HG03103 (cell line): ENCODE results near the gene CRK.
"Not testable (repeated sequence)": the region's sequence is repeated elsewhere in the genome, so short reads cannot be mapped to it uniquely, and the experiment has no call there.

Experiments
- ATAC-seq: cut with Tn5 transposase; IDR thresholded peaks from one replicate; pipeline ENCODE4 v1.9.1; 2021; ENCODE audit warnings: low read depth; ENCODE audit not compliant: unreplicated experiment

Gene CRK

DNA sequence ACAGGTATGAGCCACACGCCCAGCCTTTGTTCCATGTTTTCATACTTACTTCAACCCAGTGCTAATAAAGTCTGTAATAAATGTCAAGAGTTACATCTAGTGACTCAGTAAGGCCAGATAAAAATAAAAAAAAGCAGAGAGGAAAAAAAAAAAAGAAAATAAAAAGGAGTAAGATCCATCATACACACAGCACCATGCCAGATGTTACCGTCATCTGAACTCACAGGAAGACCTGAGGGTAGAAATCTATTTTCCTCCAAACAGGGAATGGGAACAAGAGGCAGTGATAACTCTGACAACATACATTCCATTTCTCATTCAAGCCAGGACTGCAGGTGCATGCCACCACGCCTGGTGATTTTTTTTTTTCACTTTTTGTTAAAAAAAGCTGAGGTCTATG is 20.7 kb downstream of the CRK start:
- ATAC-seq = no peak

DNA sequence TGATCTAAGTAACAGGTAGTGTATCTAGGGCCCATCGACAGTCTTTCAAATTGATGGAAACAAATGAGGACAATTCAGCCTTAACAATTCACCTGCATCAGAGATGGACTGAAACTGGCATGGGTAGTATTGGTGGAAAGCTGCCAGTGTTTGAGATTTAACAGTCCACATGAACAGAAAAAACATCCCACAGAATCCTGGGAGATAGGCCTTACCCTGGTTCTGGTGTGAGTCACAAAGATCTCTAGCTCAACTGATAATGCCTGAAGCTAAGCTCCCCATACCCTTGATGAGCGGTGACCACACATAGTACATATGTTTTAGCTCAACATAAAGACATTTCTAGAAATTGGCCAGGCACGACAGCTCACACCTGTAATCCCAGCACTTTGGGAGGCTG is 21.9 kb downstream of the CRK start:
- ATAC-seq = no peak

DNA sequence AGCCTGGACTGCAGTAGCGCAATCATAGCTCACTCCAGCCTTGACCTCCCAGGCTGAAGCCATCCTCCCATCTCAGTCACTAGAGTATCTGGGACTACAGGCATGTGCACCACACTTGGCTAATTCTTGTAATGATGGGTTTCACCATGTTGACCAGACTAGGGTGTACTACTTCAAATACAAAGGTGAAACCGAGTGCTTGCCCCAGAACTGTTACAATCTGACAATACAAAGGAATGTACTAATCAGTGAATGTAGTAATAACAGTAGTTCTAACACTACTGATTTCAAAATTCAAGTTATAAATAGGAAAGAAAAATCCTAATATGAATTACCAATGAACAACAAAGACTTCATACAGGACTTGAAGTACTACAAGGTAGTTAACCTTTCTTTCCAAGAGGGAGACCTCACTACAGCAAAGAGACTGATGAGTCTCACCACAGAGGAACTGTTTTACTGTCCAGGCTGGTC is 24.4 kb downstream of the CRK start:
- no peak for ATAC-seq

DNA sequence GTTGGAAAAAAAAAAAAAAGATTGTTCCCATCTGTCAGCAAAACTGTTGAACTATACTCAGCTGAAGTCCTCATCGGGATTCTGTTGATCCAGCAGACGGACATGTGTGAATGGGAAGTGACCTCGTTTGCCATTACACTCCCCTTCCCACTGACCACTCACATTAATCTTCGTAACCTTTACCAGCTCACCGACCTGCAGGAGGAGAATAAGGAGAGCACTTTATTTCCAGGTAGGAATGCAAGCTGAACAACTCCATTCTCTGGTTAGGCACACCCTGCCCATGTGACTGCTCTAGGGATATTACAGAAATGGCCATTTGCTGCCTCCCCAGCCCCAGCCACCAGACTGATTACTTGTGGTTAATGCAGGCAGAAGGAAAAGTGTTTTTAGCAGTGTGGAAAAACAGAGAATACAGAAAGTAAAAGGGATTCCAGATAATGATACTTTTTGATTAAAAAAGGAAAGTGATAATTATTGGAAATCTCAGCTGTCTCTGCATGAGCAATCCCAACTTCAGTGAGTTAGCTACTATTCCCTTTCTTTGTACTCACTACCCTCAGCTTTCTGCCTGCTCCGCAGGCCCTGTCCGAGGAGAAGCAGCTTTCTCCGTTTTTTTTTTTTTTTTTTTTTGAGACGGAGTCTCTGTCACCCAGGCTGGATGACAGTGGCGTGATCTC is 32.4 kb downstream of the CRK start:
- no peak for ATAC-seq

DNA sequence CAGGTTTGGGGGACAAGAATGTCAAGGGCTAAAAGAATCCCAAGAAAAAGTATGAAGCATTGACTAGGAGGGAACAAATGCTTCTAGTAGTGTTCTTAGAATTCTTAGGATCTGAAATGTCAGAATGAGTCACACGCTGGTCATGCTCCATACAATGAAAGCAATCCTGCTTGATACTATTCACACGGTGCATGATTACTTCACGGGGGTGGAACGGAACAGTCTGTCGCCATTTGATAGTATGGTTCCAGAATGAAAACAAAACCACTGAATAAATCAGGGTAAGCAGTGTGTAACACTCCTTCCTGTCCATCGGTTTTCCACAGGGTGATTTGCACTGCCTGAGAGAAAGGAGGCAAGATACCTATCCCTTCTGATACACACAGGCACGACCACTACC is 33.1 kb downstream of the CRK start:
- ATAC-seq = no peak

DNA sequence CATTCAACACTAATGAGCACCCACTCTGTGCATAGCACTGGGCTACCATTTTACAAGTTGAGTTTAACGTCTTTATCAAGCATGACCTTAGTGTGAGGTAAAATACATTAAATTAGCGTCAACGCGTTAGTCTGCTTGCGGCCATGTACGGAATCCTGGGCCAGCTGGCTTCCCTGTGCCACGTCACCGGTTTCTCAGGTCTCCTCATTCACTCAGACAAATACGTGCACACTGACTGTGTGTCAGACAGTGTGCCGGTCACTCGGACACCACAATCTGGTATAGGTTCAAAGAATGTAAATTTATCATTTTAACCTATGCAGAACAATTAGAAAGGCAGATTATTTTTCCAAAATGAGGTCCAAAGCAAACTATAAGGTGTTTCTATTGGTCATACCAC is 34.6 kb downstream of the CRK start:
- ATAC-seq = no peak

DNA sequence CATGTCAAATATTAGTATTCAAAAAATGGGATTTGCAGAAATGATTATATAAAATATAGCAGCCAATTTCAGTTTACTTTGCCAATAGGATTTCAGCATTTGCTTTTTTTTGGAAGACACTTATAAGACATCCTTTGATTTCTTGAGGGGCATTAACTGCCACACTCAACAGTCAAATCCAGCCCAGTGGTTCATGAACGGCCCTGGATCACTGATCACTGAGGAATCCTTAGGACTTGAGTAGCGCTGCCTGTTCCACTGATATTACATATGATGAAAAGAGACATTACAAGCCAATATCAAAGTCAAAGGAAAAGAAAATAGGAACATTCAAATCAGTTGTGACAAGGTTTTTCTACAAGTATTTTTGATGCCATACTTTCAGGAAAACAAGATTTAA is 35.1 kb downstream of the CRK start:
- ATAC-seq = no peak

DNA sequence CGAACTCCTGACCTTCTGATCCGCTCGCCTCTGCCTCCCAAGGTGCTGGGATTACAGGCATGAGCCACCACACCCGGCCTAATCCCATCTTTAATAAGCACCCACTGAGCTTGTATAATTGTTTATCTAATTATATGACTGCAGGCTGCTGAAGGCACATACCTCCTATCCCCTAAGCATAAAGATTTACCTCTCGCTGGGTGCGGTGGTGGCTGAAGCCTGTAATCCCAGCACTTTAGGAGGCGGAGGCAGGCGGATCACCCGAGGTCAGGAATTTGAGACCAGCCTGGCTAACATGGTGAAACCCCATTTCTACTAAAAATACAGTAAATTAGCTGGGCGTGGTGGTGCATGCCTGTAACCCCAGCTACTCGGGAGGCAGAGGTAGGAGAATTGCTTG is 35.9 kb downstream of the CRK start:
- ATAC-seq = no peak

GRCh38 chr17:1418476-1418875 is 37.6 kb downstream of the CRK start:
- not testable (repeated sequence) for ATAC-seq

DNA sequence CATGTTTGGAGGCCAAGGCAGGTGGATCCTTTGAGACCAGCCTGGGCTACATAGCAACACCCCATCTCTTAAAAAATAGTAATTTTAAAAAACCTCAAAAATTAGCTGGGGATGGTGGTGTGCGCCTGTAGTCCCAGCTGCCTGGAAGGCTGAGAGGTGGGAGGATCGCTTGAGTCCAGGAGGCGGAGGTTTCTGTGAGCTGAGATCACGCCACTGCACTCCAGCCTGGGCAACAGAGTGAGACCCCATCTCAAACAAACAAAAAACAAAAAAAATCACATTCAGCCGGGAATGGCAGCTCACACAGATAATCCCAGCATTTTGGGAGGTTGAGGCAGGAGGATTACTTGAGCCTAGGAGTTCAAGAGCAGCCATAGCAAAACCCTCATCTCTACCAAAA is 39.6 kb downstream of the CRK start:
- ATAC-seq = no peak

- ATAC-seq = no peak
Measured at GRCh38 chr17:1414634-1415033, 41.4 kb downstream of the CRK start.

- ATAC-seq = no peak
Measured at GRCh38 chr17:1414001-1414574, 41.9 kb downstream of the CRK start.

- ATAC-seq = no peak
Measured at GRCh38 chr17:1413281-1413791, 42.7 kb downstream of the CRK start.

GRCh38 chr17:1412185-1413110 is 43.6 kb downstream of the CRK start:
- no peak for ATAC-seq

- ATAC-seq = no peak
Measured at GRCh38 chr17:1402262-1402586, 53.8 kb downstream of the CRK start.

- ATAC-seq = peak; percentile 83
Measured at GRCh38 chr17:1399679-1400512, 56.1 kb downstream of the CRK start, which contains the start of gene YWHAE. TSS of gene YWHAE (minus strand) at chr17:1400222. CDS start at chr17:1400110, 112 bp downstream.

DNA sequence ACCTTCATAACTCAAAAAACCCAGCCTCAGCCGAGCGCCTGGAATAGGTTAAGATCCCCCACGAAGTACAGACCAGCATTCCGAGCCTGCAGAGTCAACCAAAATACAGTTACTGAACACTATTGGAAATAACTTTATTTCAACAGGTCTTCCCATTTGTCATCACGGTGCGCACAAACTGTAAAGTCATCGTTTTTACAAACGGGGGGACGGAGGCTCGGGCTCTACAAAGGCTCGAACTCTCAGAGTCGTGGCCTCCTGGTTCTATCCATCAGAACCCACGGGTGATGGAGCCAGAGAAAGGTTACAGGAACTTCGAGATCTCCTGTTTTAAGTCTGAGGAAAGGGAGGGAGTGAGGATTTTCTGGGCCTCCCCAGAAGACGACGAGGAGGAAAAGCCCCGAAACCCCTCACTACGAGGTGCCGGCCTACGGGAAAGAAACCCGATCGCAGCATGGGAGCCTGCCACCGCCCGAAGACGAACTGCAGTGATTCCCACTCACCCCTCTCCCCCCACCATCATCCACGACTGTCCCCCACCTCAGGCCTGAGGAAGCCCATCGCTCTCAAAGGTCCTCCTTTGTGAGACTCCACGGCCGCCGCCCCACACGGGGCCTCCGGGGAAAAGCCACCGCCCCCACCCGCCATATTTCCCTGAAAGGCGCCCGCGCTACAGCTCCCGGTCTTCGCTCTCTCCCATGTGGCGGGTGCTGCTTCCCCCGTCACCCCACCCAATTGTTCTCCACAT is 56.9 kb downstream of the CRK start:
- no peak for ATAC-seq

DNA sequence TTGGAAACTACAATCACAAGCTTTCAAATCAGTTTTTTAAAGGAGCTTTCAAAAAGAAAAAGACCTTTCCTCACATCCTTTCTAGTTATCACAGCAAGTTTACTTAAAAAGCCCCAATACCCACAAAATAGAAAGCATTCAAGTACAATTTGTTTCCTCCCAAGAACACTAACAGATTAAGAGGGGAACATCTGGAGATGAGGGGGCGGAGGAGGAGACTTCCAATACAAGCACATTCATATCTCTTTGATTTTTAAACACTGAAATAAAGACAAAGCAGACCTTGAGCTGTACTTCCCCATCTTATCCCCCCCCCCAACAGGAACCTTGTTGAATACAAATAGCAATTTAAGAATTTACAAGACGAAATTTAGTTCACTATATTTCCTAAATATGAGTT is 58.0 kb downstream of the CRK start:
- no peak for ATAC-seq

- not testable (repeated sequence) for ATAC-seq
Measured at GRCh38 chr17:1395876-1396665, 60.0 kb downstream of the CRK start.
